ENCODE measurements around the gene SLC27A4.
A peak's percentile ranks its signal among the peaks of the same experiment; 100 is the strongest.

The SLC27A4 gene

GRCh38 chr9:128369024-128369706 lies 28.8 kb downstream of the SLC27A4 start:
- H3K4me3 Mint-ChIP-seq: no peak overlapping the region
- no peaks in the 10 kb centered on the region for H3K9me3 Mint-ChIP-seq
- H3K4me1 Mint-ChIP-seq (ENCODE audit: low read depth): peaks cover 32% of the 10 kb centered on the region
- no peaks in the 10 kb centered on the region for H3K27me3 Mint-ChIP-seq (ENCODE audit: low read depth)
- H3K36me3 Mint-ChIP-seq (ENCODE audit: low read depth): peaks cover 11% of the 10 kb centered on the region
- H3K27ac Mint-ChIP-seq: no peak overlapping the region

DNA sequence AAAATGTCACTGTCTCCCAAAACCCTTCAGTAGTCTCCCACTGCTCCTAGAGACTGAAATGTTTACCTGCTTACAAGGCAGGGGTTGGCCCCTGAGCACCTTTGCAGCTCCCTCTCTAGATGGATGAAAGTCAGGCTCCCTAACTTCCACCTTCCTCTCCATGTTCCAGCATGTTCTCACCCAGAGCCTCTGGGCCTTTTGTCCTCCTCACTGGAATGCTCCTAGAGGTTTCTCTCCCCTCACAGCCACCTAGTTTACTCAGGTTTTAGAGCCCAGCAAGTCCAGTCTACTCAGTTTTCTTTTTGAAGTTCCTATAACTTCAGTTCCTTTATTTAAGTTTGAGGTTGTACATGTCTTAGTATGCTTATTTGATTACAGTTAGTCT lies 30.0 kb downstream of the SLC27A4 start:
- peak overlapping the region; percentile 94 for H3K27ac Mint-ChIP-seq
- peaks cover 11% of the 10 kb centered on the region for H3K36me3 Mint-ChIP-seq (ENCODE audit: low read depth)
- no peaks in the 10 kb centered on the region for H3K27me3 Mint-ChIP-seq (ENCODE audit: low read depth)
- H3K9me3 Mint-ChIP-seq: no peaks in the 10 kb centered on the region
- peaks cover 29% of the 10 kb centered on the region for H3K4me1 Mint-ChIP-seq (ENCODE audit: low read depth)
- H3K4me3 Mint-ChIP-seq: peak overlapping the region; percentile 90

- Mint-ChIP-seq H3K27me3 (ENCODE audit: low read depth) (no peaks in the 10 kb centered on the region), H3K4me1 (ENCODE audit: low read depth) (peaks cover 28% of the 10 kb centered on the region), H3K27ac (peak within 1 kb of the TSS; percentile 94), H3K36me3 (ENCODE audit: low read depth) (peaks cover 11% of the 10 kb centered on the region), H3K9me3 (no peaks in the 10 kb centered on the region), H3K4me3 (peak within 1 kb of the TSS; percentile 90)
These were observed 30.7 kb downstream of the SLC27A4 start, which contains the start of gene URM1 for GRCh38 chr9:128370752-128371629. Gene URM1, plus strand, starts transcription at chr9:128371374. Its CDS starts 7 bp downstream, at chr9:128371381.

DNA sequence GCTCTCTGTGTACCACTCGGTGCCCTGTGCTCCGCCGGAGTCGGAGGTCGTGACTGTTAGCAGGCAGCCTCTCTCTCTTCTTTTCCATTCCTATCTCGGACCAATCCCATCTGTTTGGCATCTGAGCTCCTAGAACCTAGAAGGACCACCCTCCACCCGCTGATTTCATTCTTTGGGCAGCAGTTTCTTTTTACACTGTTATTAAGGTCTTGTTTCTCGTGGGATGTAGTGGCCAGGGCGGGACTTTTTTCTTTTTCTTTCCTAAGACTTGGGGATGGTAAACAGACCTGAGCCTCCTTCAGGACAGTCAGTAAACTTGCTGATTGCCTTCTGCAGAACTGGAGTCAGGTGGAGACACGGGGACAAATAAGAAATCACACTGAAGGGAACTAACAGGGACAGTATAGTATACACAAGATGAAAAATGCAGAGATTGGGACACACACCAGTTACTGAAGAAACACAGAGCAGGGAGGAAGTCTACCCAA lies 31.3 kb downstream of the SLC27A4 start:
- H3K27ac Mint-ChIP-seq: peak overlapping the region; percentile 94
- H3K4me3 Mint-ChIP-seq: peak overlapping the region; percentile 90
- no peaks in the 10 kb centered on the region for H3K27me3 Mint-ChIP-seq (ENCODE audit: low read depth)
- H3K36me3 Mint-ChIP-seq (ENCODE audit: low read depth): peaks cover 11% of the 10 kb centered on the region
- H3K4me1 Mint-ChIP-seq (ENCODE audit: low read depth): peaks cover 28% of the 10 kb centered on the region
- no peaks in the 10 kb centered on the region for H3K9me3 Mint-ChIP-seq

- Mint-ChIP-seq H3K4me1 (ENCODE audit: low read depth) (peaks cover 25% of the 10 kb centered on the region), H3K9me3 (no peaks in the 10 kb centered on the region), H3K4me3 (peak overlapping the region; percentile 90), H3K27ac (peak overlapping the region; percentile 94), H3K36me3 (ENCODE audit: low read depth) (peaks cover 14% of the 10 kb centered on the region), H3K27me3 (ENCODE audit: low read depth) (no peaks in the 10 kb centered on the region)
These were observed 31.9 kb downstream of the SLC27A4 start for GRCh38 chr9:128372188-128372641.

- Mint-ChIP-seq H3K36me3 (ENCODE audit: low read depth) (peaks cover 14% of the 10 kb centered on the region), H3K27me3 (ENCODE audit: low read depth) (no peaks in the 10 kb centered on the region), H3K9me3 (no peaks in the 10 kb centered on the region), H3K4me3 (peak overlapping the region; percentile 90), H3K4me1 (ENCODE audit: low read depth) (peaks cover 25% of the 10 kb centered on the region), H3K27ac (peak overlapping the region; percentile 57)
These were observed 32.5 kb downstream of the SLC27A4 start for GRCh38 chr9:128372784-128373183.

DNA sequence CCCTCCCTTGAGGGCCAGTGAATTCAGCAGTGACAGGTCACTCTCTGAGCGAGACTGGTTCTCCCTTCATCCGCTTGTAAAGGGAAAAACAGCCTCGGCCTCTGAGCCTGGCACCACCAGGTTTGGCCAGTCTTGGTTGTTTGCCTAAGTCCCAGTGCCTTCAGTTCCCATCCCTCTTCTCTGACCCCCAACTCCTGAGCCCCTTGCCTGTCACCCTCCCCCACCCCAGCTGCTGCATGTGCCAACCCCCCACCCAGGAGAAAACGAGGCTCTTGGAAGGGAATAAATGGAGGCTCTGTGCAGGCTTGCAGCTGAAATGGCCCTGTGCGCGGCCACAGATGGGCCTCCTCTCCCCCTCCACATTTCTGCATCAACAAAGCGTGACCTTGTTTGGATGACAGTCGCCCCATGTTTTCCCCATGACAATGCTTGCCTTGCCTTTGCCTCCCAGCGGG lies 33.9 kb downstream of the SLC27A4 start:
- H3K9me3 Mint-ChIP-seq: no peaks in the 10 kb centered on the region
- peaks cover 25% of the 10 kb centered on the region for H3K4me1 Mint-ChIP-seq (ENCODE audit: low read depth)
- no peaks in the 10 kb centered on the region for H3K27me3 Mint-ChIP-seq (ENCODE audit: low read depth)
- H3K36me3 Mint-ChIP-seq (ENCODE audit: low read depth): peaks cover 19% of the 10 kb centered on the region
- no peak overlapping the region for H3K27ac Mint-ChIP-seq
- no peak overlapping the region for H3K4me3 Mint-ChIP-seq

DNA sequence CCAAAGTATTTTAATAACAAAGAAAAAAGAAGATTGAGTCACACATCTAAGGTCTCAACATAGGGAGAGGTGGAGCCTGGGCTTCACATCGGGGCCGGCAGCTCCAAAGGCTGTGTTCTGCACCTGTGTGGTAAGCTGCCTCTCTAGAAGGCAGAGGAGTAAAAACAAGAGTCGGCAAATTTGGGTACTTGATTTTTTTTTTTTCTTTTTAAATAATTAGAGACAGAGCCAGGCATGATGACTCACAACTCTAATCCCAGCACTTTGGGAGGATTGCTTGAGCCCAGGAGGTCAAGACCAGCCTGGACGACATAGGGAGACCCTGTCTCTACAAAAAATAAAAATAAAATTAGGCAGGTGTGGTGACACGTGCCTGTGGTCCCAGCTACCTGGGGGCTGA lies 35.5 kb downstream of the SLC27A4 start:
- H3K4me1 Mint-ChIP-seq (ENCODE audit: low read depth): peaks cover 18% of the 10 kb centered on the region
- H3K27me3 Mint-ChIP-seq (ENCODE audit: low read depth): no peaks in the 10 kb centered on the region
- H3K9me3 Mint-ChIP-seq: no peaks in the 10 kb centered on the region
- H3K36me3 Mint-ChIP-seq (ENCODE audit: low read depth): peaks cover 21% of the 10 kb centered on the region
- no peak overlapping the region for H3K4me3 Mint-ChIP-seq
- no peak overlapping the region for H3K27ac Mint-ChIP-seq

GRCh38 chr9:128382261-128382660 lies 41.9 kb downstream of the SLC27A4 start:
- H3K4me3 Mint-ChIP-seq: no peak overlapping the region
- no peaks in the 10 kb centered on the region for H3K27me3 Mint-ChIP-seq (ENCODE audit: low read depth)
- H3K4me1 Mint-ChIP-seq (ENCODE audit: low read depth): no peaks in the 10 kb centered on the region
- peaks cover 10% of the 10 kb centered on the region for H3K36me3 Mint-ChIP-seq (ENCODE audit: low read depth)
- H3K9me3 Mint-ChIP-seq: no peaks in the 10 kb centered on the region
- H3K27ac Mint-ChIP-seq: no peak overlapping the region

- no peaks in the 10 kb centered on the region for H3K27me3 Mint-ChIP-seq (ENCODE audit: low read depth)
- H3K4me3 Mint-ChIP-seq: no peak overlapping the region
- H3K36me3 Mint-ChIP-seq (ENCODE audit: low read depth): peaks cover 8% of the 10 kb centered on the region
- no peaks in the 10 kb centered on the region for H3K4me1 Mint-ChIP-seq (ENCODE audit: low read depth)
- no peak overlapping the region for H3K27ac Mint-ChIP-seq
- no peaks in the 10 kb centered on the region for H3K9me3 Mint-ChIP-seq
These were observed 42.9 kb downstream of the SLC27A4 start for GRCh38 chr9:128383007-128383753.

DNA sequence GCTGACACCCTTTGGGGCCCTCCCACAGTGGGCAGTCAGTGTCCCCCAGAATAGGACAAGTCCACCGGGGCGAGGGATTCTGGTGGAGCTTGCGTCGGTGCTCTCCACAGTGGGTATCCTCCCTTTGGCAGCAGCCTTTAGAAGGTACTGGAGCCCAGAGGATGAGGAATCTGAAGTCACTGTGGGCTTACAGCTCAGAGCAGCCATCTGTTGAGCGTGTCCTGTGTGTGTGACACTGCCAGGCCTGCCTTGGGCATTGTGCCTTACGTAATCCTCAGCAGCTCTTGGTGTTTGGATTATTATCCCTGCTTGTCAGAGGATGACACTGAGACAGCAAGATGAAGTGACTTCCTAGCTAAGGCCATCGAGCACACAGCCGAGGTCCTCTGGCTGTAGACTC lies 43.5 kb downstream of the SLC27A4 start:
- no peaks in the 10 kb centered on the region for H3K9me3 Mint-ChIP-seq
- H3K27ac Mint-ChIP-seq: no peak overlapping the region
- peaks cover 5% of the 10 kb centered on the region for H3K36me3 Mint-ChIP-seq (ENCODE audit: low read depth)
- no peak overlapping the region for H3K4me3 Mint-ChIP-seq
- no peaks in the 10 kb centered on the region for H3K4me1 Mint-ChIP-seq (ENCODE audit: low read depth)
- no peaks in the 10 kb centered on the region for H3K27me3 Mint-ChIP-seq (ENCODE audit: low read depth)

- Mint-ChIP-seq H3K27ac (no peak overlapping the region), H3K4me1 (ENCODE audit: low read depth) (no peaks in the 10 kb centered on the region), H3K4me3 (no peak overlapping the region), H3K36me3 (ENCODE audit: low read depth) (peaks cover 4% of the 10 kb centered on the region), H3K9me3 (no peaks in the 10 kb centered on the region), H3K27me3 (ENCODE audit: low read depth) (no peaks in the 10 kb centered on the region)
These were observed 44.6 kb downstream of the SLC27A4 start for GRCh38 chr9:128384801-128385495.

GRCh38 chr9:128385496-128386460 lies 45.5 kb downstream of the SLC27A4 start:
- Mint-ChIP-seq H3K27me3 (ENCODE audit: low read depth) (no peaks in the 10 kb centered on the region), H3K4me3 (no peak overlapping the region), H3K9me3 (no peaks in the 10 kb centered on the region), H3K27ac (no peak overlapping the region), H3K36me3 (ENCODE audit: low read depth) (peaks cover 4% of the 10 kb centered on the region), H3K4me1 (ENCODE audit: low read depth) (no peaks in the 10 kb centered on the region)

Measured in T-helper 1 cell treated with Interleukin-12 subunit alpha and Interleukin-12 subunit beta and Interleukin-4 antibody, amounts not matched to agents 30 μg/mL and 1 μg/mL, for 36 hours (primary cell).